GM21447 (cell line): ENCODE measurements around the gene SFXN1.

ENCODE experiments used
- ATAC-seq: cut with Tn5 transposase; IDR thresholded peaks from one replicate; pipeline ENCODE4 v1.9.1; 2021; ENCODE audit not compliant: unreplicated experiment

Gene SFXN1

DNA sequence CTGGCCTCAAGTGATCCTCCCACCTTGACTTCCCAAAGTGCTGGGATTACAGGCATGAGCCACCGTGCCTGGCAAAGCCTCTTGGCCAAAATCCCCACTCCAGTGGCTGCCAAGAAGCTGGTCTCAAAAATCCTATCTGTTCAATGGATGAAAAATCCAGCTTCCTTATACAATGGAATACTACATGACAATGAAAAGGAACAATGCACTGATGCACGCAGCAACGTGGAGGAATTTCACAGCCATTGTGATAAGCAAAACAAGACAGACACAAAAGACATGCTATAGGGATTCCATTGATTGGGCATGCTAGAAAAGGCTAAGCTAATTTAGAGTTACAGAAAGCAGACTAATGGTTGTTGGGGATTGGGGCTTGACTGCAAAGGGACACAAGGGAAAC is 13.1 kb upstream of the SFXN1 start:
- ATAC-seq = no peak

DNA sequence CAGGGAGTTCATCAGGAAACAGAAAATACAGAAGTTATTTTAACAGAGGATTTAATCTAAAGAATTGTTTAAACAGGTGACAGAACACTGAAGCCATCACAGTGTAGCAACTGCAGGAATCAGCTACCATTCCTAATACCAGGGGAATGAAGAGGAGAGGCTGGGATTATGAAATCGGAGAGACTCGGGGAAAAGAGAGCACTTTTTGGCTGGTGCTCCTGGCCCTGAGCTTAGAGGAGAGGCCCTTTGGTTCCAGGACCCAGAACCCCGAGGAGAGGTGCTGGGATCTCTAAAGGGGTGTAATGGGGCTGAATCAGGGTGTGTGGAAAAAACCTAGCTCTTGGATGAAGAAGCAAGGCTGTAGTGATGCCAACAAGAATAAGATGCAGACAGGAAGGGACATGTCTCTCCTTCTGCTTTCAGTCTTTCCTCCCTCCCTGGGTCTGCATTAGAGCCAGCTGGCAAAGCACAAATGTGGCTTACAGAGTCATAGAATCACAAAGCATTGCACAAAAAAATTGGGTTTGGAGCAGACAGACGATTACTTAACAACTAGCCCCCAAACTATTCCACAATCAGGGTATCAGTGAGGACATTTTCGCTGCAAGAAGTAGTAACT is 11.6 kb upstream of the SFXN1 start:
- ATAC-seq = no peak

DNA sequence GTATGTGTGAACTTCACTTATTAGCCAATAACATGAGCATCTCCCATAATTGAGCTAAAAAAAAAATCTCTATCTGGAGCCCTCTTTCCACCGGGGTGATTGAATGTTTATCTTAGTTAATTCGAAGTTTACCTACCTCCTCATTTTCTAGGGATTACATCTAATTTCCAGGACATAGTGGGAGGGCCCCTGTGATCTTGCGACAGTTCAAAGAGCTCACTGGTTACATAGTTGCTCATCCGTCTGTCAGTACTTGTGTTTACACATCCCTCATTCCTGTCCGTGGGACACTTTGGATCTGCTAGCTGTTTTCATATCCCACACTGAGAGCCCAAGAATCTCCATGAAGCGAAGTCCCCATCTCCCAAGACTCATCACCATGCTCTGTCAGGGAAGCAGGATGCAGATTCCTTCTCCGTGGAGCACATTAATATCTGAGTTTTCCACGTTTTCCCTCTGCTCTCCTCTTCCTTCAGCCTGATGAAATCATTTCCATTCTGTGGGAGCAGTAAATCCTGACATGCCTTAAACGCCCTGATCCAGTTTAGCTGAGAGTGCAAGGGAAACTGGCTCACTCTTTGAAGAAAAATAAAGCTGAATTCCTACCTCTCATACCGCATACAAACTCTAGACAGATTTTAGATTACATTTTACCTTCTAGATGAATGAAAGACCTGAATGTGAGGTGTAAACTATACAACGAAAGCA is 10.2 kb upstream of the SFXN1 start:
- ATAC-seq = no peak

DNA sequence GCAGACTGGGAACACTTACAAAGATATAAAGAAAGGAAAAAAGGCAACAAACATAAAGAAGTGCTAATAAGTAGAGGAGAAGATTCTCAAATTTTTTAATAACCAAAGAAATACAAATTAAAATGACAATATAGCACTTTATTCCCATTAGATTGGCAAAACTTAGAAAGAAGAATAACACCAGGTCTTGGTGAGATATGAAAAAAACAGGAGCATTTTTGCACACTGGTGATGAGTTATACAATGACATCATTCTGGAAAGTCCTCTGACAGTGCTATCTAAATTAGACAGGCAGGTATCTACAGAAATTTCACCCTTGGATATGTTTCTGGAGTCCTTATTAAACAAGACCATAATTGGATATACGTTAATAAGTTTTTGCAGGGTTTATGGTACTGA is 9.5 kb upstream of the SFXN1 start:
- no peak for ATAC-seq

DNA sequence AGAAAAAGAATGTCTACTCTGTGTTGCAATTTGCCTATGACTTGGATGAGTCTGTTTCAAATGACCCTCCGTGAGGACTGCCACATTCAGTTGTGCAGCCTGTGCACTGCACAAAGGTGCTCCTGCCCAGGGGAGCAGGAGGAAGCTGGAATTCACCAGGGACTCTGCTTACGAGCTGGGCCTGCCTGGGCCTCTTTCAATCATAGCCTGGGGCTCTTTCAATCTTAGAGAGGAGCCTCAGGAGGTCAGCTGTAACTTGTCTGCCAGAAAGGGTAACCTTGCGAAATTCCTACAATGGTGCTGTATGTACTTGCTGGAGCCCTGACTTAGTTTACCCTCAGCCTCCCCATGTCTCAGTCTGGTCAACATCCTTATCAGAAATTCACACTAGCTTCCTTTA is 8.4 kb upstream of the SFXN1 start:
- ATAC-seq = no peak

DNA sequence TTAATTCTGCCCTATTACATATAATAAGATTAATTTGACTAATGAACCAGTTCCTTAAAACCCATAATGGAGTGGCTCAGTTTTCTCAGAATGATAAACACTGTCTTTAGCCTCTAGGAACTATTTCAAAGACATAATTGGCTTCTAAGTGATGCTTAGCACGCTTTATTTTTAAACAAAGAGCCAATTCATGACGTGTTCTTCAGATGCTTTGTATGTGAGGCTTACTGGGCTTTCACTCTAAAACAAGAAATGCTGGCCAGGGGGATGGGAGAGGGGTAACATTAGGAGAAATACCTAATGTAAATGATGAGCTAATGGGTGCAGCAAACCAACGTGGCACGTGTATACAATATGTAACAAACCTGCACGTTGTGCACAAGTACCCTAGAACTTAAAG is 7.6 kb upstream of the SFXN1 start:
- no peak for ATAC-seq

DNA sequence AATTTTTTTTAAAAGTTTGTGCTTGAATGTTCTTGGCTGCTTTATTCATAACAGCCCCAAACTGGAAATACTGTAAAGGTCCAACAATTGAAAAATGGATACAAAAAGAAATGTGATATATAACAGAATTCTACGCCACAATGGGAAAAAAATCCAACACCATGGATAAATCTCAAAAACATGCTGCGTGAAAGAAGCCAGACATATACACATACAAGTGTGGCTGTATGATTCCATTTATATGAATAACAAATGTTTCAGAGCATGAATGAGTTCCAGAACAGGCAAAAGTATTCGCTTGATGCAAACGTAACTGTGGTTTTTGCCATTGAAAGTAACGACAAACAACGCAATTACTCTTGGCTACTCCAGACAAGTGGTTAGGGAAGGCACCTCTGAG is 7.2 kb upstream of the SFXN1 start:
- ATAC-seq = no peak

DNA sequence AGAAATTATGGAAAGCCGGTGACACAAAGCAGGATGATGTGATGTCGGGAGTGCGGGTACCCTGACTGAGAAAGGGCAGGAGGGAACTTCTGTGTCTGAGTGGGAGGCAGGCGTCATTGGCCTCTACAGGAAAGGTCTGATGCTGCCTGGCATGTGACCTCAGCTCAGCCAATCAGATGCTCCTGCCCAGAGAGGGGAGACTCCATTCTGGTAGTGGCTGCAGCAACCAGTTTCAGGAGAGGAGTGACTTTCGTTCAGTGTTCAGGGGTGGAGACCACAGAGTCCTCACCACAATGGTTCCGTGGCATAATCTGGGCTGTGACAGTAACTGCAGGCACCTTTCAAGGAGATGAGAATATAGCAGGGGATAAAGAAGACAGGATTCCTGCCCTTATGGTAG is 6.7 kb upstream of the SFXN1 start:
- ATAC-seq = no peak

DNA sequence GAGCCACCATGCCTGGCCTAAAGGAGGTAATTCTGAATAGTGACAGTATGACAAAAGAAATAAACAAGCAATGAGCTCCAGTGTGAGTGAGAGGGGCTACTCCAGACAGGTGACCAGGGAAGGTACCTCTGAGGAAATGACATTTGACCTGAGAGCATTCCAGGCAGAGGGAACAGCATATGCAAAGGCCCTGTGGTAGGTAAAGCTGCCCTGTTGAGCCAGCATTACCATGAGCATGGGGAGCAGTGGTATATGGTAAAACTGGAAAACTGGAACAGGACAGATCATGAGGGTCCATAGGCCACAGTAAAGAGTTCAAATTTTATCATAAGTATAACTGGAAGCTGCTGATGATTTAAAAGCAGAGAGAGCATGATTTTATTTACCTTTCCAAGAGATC is 6.0 kb upstream of the SFXN1 start:
- ATAC-seq = no peak

DNA sequence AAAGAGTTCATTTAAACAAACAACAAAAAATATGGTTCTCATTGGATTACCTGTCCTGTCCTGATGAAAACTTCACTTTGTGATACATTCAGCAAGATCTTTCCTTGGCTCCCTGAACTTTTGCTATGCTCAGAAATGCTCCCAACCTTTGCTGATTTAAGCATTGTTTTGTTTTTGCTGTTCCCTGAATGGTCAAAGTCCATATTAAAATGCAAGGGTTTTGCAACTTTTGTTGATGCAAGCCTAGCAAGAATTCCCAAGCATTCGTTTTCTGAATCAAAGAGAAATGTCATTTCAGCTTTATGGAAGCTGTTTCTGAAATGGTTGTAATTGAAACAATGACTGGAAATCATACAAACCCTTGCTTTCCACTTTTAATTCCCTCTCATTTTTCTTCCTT is 3.1 kb upstream of the SFXN1 start:
- no peak for ATAC-seq

DNA sequence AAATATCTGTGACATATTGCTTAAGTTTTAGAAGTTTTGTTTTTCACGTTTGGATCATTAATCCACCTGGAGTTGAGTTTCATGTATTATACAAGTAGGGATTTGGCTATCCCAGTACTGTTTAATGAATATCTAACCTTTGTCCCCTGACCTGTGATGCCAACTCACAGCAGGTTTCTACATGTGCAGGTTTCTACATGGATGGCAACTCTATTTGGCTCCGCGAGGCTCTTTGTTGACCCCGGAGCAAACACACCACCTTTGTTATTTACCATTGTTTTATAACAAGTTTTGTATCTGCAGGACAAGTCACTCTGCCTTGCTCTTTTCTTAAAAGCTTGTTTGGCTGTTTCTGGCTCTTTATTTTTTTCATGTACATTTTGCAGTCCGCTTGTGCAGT is 920 bp upstream of the SFXN1 start:
- no peak for ATAC-seq

DNA sequence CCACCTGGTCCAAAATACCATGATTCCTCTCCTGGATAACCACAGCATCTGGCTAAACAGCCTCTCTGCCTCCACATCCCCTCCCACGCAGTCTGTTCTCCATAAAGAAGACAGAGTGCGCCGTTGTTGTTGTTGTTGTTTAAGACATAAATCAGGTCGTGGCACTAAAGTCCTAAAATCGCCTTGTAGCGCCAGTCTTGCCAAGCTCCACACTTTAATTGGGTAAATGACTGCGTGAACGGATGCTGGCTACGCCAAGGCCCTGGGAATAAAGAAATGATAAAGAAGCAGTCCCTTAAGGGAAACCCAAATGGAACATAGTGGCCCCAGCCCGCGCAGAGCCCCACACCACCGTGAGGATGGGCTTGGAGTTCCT is 364 bp upstream of the SFXN1 start:
- no peak for ATAC-seq

DNA sequence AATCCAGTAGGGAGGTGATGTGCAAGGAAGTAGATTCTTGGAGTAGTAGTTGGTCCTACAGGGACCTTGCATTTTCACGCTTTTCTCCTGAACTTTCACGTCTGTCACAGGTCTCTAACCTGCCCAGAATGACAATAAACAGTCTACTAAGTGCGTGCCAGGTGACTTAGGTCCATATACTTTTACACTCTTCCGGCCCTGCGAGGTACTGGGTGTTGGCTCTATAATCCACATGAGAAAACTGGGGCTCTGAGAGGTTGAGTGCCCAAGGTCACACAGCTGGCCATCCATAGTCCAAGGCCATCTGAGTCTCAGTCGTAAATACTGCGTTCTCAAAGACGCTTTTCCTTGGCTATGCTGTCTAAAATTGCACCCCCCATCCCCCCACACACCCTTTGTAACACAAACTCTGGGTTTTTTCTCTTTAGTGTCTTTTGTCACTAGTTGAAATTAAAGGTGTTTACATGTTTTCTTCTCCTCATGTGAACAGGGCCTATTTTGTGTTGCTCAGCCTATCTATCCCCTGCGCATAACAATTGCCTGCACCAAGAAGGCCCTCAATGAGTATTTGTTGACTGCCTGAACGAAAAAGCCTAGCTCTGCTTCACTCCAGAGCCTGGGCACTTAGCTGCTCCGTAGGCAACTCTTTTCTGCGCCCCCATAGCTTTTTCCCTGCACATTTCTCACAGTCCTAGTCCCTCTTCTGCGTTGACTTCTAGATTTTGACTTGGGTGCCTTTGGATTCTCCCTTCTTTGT is 943 bp downstream of the SFXN1 start:
- ATAC-seq = peak; percentile 13

DNA sequence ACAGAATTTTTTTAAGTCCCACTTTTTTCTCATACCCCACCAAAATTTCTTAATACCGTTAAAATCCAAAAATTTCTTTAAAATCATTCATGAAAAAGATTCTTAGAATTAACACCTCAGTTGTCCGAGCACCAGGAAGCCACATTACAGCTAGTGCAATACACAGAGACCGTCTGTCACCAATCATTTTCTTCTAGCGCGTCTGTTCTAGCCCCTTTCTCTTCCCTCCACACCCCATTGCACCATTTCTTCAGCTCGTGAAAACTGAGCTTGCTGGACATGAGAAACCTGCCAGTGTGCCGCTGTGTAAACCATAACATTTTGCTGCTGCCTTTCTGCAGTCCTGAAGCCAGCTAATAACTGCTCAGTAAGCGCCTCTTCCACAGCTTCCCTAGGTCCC is 5.0 kb downstream of the SFXN1 start:
- no peak for ATAC-seq

DNA sequence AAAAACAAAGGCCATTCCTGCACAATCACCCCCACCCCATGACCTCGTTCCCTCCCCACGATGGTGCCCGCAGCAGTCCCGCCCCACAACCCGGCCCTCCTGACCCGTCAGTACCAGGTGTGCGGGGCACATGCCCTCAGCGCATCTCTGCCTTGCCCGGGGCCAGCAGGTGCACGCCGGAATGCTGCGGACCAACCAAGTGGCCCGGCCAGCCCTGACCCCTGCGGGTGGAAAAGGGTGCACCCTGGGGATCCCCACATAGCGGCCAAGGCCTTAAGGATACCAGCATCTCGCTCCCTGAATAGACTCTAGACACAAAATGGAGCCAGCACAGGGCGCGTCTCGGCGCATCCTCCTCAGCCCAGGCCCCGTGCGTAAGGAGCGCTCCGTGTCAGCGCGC is 6.0 kb downstream of the SFXN1 start:
- ATAC-seq = no peak

DNA sequence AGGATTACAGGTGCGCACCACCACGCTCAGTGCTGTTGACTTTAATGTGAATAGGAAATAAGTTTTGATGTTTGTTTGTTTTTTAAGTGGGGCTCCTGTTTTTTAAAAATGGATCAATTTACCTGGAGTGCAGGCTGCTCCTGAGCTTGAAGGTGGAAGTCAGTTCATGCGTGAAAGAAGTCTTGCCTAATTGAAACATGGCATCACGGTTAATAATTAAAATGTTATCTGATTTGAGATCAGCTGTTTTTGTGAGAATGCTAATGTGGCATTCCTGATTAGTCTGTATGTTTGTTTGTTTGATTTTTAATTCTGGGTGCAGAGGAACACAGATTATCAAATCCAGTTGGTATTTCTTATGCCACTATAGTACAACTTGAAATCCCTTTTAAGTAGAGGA is 6.5 kb downstream of the SFXN1 start:
- no peak for ATAC-seq

DNA sequence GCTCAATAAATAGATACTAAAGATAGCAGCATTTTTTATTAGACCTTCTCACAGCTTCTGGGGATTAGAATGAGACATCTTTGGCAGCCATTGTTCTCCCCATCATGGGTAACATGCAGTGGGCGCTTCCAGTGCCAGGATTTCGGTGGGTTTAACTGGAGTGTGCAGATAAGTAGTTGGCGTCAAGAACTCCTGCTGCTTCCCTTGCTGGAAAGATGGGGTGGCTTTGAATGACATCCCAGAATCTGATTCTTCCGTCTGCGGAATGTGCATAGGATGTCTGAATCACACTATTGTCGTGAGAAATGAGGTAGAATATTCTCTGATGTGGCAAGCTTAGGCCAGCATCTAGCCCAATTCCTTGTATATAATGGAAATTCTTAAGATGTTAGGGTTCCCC is 7.3 kb downstream of the SFXN1 start:
- ATAC-seq = no peak

DNA sequence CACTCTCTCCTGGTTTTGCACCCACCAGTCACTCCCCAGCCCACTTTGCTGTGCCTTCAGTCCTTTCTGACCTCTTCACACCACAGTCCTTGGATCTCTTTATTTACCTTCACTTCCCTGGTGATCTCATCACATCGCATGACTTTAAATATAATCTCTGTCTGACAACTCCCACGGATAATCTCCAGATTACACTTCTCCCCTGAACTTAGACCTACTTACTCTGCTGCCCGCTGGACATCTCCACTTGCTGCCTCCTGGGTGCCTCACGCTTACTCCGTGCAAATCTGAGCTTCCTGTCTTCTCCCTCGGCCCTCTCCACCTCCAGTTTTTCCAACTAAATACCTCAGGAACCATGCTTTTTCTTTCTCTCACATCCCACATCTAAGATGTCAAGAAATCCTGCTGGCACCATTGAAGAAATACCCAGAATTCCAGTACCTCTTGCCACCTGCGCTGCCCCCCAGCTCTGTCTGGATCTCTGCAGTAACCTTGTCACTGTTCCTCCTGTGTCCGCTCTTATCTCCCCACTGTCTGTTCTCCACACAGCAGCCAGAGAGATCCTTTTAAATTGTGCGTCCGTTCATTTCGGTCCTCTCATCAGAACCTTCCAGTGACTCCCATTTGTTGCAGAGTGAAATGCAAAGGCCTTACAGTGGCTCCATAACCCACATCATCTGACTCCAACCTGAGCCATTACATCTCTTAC is 9.3 kb downstream of the SFXN1 start:
- ATAC-seq = no peak

DNA sequence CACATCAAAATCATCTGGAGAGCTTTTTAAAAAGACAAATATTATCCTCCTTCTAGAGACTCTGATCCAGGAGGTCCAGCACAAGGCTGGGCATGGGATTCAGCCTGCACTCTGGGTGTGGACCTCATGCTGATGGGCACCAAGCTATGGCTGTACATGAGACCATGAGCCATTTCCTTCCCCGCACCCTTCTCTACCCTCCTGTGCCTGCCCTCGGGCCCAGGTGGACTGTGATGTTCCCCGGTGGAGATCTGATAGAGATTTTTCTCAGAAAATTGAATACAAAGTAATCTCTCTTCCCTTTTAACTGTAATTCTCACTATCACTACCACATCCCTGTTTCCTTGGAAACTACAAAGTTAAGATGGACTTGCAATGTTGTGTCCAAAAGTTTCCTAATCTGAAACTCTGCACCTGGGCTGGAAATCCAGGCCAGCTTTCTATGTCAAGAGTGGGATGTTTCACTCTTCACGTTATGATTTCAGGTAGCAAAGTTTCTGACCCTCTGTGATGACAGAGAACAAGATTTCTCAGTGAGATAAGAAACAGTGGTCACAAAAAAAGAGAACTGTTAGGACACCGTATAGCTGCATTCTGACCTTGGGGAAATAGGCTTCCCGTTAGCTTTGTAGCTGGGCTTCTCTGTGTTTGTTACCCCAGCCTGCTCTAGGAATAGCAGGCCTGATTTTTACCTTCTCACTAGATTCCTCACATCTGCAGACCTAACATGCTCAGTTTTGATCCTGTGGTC is 11.5 kb downstream of the SFXN1 start:
- no peak for ATAC-seq

DNA sequence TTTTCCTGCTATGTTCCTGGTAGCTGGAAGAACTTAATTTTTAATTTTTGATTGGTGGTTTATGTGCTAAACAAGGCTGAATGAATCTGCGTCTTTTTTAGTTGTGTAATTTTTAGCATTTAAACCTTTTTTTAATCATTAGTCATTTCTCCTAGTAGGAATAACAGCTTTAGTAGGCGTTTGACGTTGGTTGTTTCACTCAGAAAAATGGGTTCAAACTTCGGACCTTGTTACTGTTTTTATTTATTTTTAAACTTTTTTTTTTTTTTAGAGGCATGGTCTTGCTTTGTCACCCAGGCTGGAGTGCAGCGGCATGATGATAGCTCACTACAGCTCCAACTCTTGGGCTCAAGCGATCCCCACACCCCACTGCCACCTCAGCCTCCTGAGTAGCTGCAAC is 12.9 kb downstream of the SFXN1 start:
- no peak for ATAC-seq

DNA sequence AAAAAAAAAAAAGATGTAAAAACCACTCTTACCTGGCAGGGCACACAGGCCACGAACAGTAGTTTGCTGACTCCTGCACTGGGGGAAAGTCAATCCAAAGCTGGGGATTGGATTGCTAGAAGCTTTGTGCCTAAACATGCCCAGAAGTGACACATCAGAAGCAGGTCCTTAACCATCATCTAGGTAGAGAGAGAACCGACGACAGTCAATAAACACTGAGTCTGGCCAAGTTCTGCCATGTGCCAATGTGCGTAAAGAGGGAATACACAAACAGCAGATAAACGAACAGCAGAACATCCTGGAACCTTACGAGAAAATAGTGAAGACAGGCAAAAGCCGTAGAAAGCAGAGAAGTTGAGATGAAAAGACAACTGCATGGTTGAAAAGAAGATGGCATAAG is 14.9 kb downstream of the SFXN1 start:
- ATAC-seq = no peak
